Epithelial cell of esophagus (primary cell): ENCODE results near the gene LEFTY1.

ENCODE experiments used
- DNase-seq: peaks from one replicate; pipeline ENCODE4 v3.0.0; 2010; ENCODE audit warnings: low read depth
- H3K4me3 ChIP-seq: 2 replicates; pipeline ENCODE4 v1.5.1; 2011; ENCODE audit warnings: mild to moderate bottlenecking, low read length, control low read depth
- TF ChIP-seq, protein P1 (sequence below): IDR thresholded peaks from 2 replicates; pipeline ENCODE4 v1.5.1; 2011; ENCODE audit warnings: low read depth, mild to moderate bottlenecking, low read length, control low read depth, inconsistent platforms; ENCODE audit not compliant: insufficient read depth; ENCODE audit errors: missing control alignments

Gene LEFTY1

GRCh38 chr1:225870911-225871310, 18.0 kb downstream of the LEFTY1 start:
- no peak for DNase-seq

DNA sequence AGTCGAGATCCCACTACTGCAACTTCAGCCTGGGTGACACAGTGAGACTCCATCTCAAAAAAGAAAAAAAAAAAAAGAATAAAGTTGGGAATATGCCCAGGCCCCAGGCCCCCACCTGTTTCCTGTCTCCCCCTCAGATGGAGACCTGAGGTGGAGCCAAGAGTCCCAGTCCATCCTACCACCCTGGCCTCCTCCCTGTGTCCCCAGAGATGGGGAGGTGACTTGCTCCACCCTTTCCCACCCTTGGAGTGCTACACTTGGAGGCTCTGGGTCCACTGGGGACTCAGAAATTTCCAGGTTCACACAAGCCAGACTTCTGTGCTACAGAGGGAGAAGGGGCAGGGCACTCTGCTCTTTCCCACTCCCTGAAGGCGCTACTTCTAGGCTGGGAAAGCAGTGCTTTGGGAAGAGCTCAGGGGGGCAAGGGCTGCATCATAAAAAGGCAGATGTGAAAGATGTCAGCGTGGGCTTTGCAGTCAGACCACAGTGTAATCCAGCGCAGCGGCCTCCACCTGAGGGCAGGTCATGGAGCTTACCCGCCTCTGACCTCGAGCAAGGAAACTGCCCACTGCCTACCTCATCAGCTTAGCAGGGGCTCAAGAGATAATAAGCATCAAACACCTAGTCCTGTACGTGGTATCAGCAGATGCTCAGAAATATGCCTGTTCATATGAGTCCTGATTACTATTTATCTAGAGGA, 20.2 kb downstream of the LEFTY1 start:
- no peak overlapping the region for H3K4me3 ChIP-seq
- TF ChIP-seq, protein P1, sequence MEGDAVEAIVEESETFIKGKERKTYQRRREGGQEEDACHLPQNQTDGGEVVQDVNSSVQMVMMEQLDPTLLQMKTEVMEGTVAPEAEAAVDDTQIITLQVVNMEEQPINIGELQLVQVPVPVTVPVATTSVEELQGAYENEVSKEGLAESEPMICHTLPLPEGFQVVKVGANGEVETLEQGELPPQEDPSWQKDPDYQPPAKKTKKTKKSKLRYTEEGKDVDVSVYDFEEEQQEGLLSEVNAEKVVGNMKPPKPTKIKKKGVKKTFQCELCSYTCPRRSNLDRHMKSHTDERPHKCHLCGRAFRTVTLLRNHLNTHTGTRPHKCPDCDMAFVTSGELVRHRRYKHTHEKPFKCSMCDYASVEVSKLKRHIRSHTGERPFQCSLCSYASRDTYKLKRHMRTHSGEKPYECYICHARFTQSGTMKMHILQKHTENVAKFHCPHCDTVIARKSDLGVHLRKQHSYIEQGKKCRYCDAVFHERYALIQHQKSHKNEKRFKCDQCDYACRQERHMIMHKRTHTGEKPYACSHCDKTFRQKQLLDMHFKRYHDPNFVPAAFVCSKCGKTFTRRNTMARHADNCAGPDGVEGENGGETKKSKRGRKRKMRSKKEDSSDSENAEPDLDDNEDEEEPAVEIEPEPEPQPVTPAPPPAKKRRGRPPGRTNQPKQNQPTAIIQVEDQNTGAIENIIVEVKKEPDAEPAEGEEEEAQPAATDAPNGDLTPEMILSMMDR, result no peak
- no peak for DNase-seq

More at GRCh38 chr1:225870911-225871310, 18.0 kb downstream of the LEFTY1 start:
- TF ChIP-seq, protein P1, result no peak
- no peak overlapping the region for H3K4me3 ChIP-seq

DNA sequence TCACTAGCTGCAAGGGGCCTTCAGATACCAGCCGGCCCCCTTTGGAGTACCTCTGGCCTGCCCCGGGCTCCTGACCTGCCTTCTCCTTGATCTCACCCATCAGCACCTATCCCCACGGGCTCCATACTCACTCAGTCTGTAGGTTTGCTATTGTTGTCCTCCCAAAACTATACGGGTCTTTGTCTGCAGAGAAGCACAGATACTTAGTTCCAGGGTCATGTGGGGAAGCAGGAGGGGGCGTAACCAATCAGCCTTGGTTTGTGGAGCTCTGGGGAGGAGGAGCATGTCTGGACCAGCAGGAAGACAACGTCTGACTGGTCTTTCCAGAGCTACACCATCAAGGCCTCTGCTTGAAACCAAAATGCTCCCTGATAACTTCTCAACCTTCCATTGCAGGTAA, 22.0 kb downstream of the LEFTY1 start:
- TF ChIP-seq, protein P1, result no peak
- DNase-seq, result no peak
- H3K4me3 ChIP-seq, result no peak overlapping the region

- no peak overlapping the region for H3K4me3 ChIP-seq
- DNase-seq, result peak; percentile 48
- TF ChIP-seq, protein P1, result no peak
These were observed 22.7 kb downstream of the LEFTY1 start for GRCh38 chr1:225866061-225866837.

GRCh38 chr1:225865514-225865913, 23.4 kb downstream of the LEFTY1 start:
- DNase-seq, result no peak
- TF ChIP-seq, protein P1, result no peak
- H3K4me3 ChIP-seq, result no peak overlapping the region

DNA sequence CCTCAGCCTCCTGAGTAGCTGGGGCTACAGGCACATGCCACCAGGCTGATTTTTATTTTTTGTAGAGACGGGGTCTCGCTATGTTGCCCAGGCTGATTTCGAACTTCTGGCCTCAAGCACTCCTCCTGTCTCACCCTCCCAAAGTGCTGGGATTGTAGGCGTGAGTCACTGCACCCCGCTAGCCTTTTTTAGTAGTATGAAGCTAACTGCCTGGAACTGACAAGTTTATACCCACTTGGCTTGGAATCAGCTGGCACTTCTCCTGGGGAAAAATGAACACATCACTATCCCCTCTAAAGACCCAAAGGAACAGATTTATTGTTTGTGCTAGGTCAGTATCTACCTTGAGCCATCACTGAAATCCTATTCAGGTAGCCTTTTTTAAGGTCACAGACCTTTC, 25.8 kb downstream of the LEFTY1 start:
- no peak for DNase-seq
- TF ChIP-seq, protein P1, result no peak
- H3K4me3 ChIP-seq, result no peak overlapping the region

DNA sequence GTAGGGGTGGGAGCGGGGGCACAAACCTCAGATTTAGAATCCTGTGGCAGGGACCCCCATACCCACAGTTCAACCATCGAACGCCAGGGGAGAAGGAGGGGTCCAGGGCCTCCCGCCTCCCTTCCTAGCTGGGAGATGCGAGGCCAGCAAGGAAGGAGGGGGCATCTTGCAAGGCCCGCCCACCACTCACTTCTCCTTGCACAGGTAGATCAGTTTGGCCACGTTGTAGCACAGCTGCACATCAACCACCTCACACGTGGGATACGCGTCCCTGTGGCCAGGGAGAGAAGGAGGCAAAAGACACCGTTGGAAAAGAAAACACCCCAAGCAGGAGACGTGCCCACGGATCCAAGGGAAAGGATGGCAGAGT, 26.4 kb downstream of the LEFTY1 start:
- TF ChIP-seq, protein P1, result no peak
- no peak overlapping the region for H3K4me3 ChIP-seq
- no peak for DNase-seq
